ENCODE results near the gene SP2. TPM values are rescaled to one million over a fixed set of nuclear protein-coding genes. Genes with fewer than 3 reads are reported as not detected.

SP2 gene
- total and polyA plus RNA-seq, 2 of the 13 experiments (the other 11 are each of a cell fraction or from before 2014, with no cell fraction given), result 1.4 to 4.8 TPM

- TF ChIP-seq AFF4 (CRISPR knock-in tag; IDR thresholded peaks at IDR 0.05) (no peak), ZNF280B (CRISPR knock-in tag; IDR thresholded peaks at IDR 0.05; ENCODE audit: borderline replicate concordance) (no peak), HNRNPH1 (optimal IDR thresholded peaks at IDR 0.05; ENCODE audit: low read depth, low read length) (no peak), HNF1B (CRISPR knock-in tag; IDR thresholded peaks at IDR 0.05) (peak; percentile 93), ZMAT5 (CRISPR knock-in tag; IDR thresholded peaks at IDR 0.05; ENCODE audit: borderline replicate concordance, low read depth) (no peak), MED13 (CRISPR knock-in tag; IDR thresholded peaks at IDR 0.05) (no peak), ZBTB33 (CRISPR knock-in tag; IDR thresholded peaks at IDR 0.05) (no peak), RXRB (CRISPR knock-in tag; IDR thresholded peaks at IDR 0.05; ENCODE audit: borderline replicate concordance) (no peak), CEBPZ (IDR thresholded peaks at IDR 0.05; ENCODE audit: low read length) (no peak), SRY (CRISPR knock-in tag; IDR thresholded peaks at IDR 0.05) (no peak), ISL2 (CRISPR knock-in tag; IDR thresholded peaks at IDR 0.05) (no peak), NFIC (IDR thresholded peaks at IDR 0.05; ENCODE audit: low read length) (no peak), KLF15 (CRISPR knock-in tag; IDR thresholded peaks at IDR 0.05; ENCODE audit: borderline replicate concordance) (no peak), SOX13 (IDR thresholded peaks at IDR 0.05) (no peak), SOX13 (CRISPR knock-in tag; conservative IDR thresholded peaks at IDR 0.05 in 1 of 2, IDR thresholded peaks at IDR 0.05 in 1 of 2) (peak in 1 of 2 experiments; percentile 26; a peak in 1 of 4 replicates)
These were observed 61.0 kb downstream of the SP2 start (continued) for GRCh38 chr17:47956791-47957590.

Measured in HepG2 (cell line).